ENCODE results near the gene CACNG4. TPM values are rescaled to one million over a fixed set of nuclear protein-coding genes. Genes with fewer than 3 reads are reported as not detected.

CACNG4 gene
- total RNA-seq, 2 donors from 2014 or later, result not detected

GRCh38 chr17:66994361-66994760, 29.9 kb downstream of the CACNG4 start:
- Mint-ChIP-seq H3K4me3 (no peak overlapping the region), H3K4me1 (no peaks in the 10 kb centered on the region), H3K9me3 (no peaks in the 10 kb centered on the region), H3K27me3 (peaks cover 31% of the 10 kb centered on the region), H3K27ac (no peak overlapping the region), H3K36me3 (ENCODE audit: low read depth) (no peaks in the 10 kb centered on the region)
- ATAC-seq (replicated peaks), result no peak

DNA sequence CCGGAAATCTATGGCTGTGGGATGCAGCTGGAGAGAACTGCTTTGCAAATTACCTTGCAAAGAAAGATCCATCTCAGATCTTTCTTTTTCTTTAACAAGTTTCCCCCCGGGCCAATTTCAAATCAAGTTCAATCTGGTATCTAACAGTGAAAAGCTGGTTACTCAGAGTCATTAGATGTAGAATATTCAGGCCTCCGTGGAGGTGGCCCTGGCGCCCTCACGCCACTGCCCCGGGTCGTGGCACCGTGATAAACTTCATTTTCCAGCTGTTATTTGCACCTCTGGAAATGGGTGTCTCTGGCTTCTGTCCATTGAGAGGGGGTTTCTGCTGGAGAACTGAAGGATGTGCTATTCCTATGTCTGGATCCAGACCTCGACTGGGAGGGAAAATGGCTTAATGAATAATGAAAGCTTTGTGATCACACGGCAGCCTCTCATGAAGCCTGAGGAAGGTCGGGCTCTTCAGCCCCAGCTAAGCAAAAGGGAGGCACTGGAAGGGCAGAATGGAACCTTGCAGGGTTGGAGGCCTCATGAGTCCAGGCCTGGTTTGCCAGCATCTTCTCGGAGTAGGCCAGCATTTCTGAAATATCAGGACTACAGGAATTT, 30.5 kb downstream of the CACNG4 start:
- ATAC-seq (replicated peaks), result no peak
- no peak overlapping the region for H3K4me3 Mint-ChIP-seq
- no peak overlapping the region for H3K27ac Mint-ChIP-seq
- H3K9me3 Mint-ChIP-seq, result no peaks in the 10 kb centered on the region
- peaks cover 28% of the 10 kb centered on the region for H3K27me3 Mint-ChIP-seq
- H3K4me1 Mint-ChIP-seq, result no peaks in the 10 kb centered on the region
- H3K36me3 Mint-ChIP-seq (ENCODE audit: low read depth), result no peaks in the 10 kb centered on the region

DNA sequence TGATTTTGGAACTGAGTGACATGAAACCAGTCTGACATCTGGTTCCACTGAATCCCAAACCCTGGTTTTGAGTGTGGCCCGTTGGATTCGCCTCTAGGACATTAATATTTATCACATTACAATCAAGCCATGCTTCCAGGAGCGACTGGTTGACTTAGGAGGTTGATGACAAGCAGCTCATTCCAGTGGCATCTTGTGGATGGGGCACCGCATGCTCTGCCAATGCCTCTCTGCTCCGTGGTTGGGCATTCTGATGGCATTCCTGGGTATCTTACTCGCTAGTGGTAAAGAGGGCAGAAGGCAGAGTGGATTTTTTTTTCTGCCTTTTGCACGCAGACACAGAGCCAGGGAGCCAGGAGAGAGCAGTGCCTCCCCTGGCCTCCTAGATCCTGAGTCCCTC, 31.4 kb downstream of the CACNG4 start:
- no peak overlapping the region for H3K4me3 Mint-ChIP-seq
- H3K36me3 Mint-ChIP-seq (ENCODE audit: low read depth), result no peaks in the 10 kb centered on the region
- no peaks in the 10 kb centered on the region for H3K9me3 Mint-ChIP-seq
- no peak overlapping the region for H3K27ac Mint-ChIP-seq
- peaks cover 28% of the 10 kb centered on the region for H3K27me3 Mint-ChIP-seq
- H3K4me1 Mint-ChIP-seq, result no peaks in the 10 kb centered on the region
- ATAC-seq (replicated peaks), result no peak

GRCh38 chr17:66996926-66997325, 32.4 kb downstream of the CACNG4 start:
- H3K9me3 Mint-ChIP-seq, result no peaks in the 10 kb centered on the region
- peaks cover 24% of the 10 kb centered on the region for H3K27me3 Mint-ChIP-seq
- no peaks in the 10 kb centered on the region for H3K4me1 Mint-ChIP-seq
- no peak overlapping the region for H3K27ac Mint-ChIP-seq
- no peak overlapping the region for H3K4me3 Mint-ChIP-seq
- H3K36me3 Mint-ChIP-seq (ENCODE audit: low read depth), result no peaks in the 10 kb centered on the region
- ATAC-seq (replicated peaks), result no peak

GRCh38 chr17:67003231-67003630, 38.7 kb downstream of the CACNG4 start:
- Mint-ChIP-seq H3K4me1 (no peaks in the 10 kb centered on the region), H3K27me3 (peaks cover 29% of the 10 kb centered on the region)
- ATAC-seq (replicated peaks), result no peak

DNA sequence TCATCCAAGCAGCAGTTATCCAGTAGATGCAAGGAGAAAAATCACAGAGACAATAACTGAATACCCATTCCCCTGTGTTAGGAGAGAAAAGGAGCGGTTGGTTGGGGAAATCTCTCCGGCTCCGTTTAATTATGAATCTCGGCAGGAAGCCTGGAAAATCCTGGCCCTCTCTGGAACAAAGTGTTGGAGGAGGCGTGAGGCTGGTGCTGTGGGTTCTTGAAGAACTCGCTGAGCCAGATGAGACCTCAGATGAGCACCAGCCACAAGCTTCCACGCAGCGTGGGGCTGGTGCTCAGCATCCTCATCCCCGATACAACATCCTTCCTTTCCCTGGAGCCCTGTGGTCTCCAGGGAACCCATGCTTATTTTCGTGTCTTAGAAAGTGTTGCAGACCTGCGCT, 39.7 kb downstream of the CACNG4 start:
- Mint-ChIP-seq H3K9me3 (peaks cover 5% of the 10 kb centered on the region), H3K27me3 (peaks cover 33% of the 10 kb centered on the region), H3K36me3 (ENCODE audit: low read depth) (no peaks in the 10 kb centered on the region), H3K27ac (no peak overlapping the region), H3K4me3 (no peak overlapping the region), H3K4me1 (no peaks in the 10 kb centered on the region)
- ATAC-seq (replicated peaks), result no peak

More at GRCh38 chr17:67003231-67003630, 38.7 kb downstream of the CACNG4 start:
- no peak overlapping the region for H3K27ac Mint-ChIP-seq
- peaks cover 5% of the 10 kb centered on the region for H3K9me3 Mint-ChIP-seq
- no peaks in the 10 kb centered on the region for H3K36me3 Mint-ChIP-seq (ENCODE audit: low read depth)
- no peak overlapping the region for H3K4me3 Mint-ChIP-seq

DNA sequence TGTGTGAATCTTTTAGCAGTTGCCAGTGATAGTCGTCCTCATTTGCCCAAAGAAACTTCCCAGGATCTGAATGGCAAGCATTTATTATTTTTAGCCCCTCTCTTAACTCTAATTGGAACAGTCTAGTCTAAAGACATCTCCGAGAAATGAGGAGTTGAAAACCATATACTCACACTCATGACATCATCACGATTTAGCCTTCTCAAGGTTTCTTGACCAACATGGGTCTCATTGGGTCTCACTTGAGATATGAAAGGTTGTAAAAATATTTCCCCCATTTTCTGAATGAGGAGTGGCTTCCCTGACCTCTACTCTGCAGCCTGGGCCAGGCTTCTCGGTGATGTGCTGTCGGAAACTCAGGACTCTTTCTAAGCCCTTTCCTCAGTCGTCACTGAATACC, 42.8 kb downstream of the CACNG4 start:
- H3K4me3 Mint-ChIP-seq, result no peak overlapping the region
- H3K9me3 Mint-ChIP-seq, result peaks cover 5% of the 10 kb centered on the region
- H3K36me3 Mint-ChIP-seq (ENCODE audit: low read depth), result no peaks in the 10 kb centered on the region
- H3K27ac Mint-ChIP-seq, result no peak overlapping the region
- H3K4me1 Mint-ChIP-seq, result no peaks in the 10 kb centered on the region
- peaks cover 42% of the 10 kb centered on the region for H3K27me3 Mint-ChIP-seq
- ATAC-seq (replicated peaks), result no peak

- H3K9me3 Mint-ChIP-seq, result peaks cover 5% of the 10 kb centered on the region
- H3K36me3 Mint-ChIP-seq (ENCODE audit: low read depth), result no peaks in the 10 kb centered on the region
- H3K4me1 Mint-ChIP-seq, result no peaks in the 10 kb centered on the region
- peaks cover 35% of the 10 kb centered on the region for H3K27me3 Mint-ChIP-seq
- ATAC-seq (replicated peaks), result no peak
- no peak overlapping the region for H3K4me3 Mint-ChIP-seq
- no peak overlapping the region for H3K27ac Mint-ChIP-seq
Observed at GRCh38 chr17:67008101-67008500, 43.6 kb downstream of the CACNG4 start.

DNA sequence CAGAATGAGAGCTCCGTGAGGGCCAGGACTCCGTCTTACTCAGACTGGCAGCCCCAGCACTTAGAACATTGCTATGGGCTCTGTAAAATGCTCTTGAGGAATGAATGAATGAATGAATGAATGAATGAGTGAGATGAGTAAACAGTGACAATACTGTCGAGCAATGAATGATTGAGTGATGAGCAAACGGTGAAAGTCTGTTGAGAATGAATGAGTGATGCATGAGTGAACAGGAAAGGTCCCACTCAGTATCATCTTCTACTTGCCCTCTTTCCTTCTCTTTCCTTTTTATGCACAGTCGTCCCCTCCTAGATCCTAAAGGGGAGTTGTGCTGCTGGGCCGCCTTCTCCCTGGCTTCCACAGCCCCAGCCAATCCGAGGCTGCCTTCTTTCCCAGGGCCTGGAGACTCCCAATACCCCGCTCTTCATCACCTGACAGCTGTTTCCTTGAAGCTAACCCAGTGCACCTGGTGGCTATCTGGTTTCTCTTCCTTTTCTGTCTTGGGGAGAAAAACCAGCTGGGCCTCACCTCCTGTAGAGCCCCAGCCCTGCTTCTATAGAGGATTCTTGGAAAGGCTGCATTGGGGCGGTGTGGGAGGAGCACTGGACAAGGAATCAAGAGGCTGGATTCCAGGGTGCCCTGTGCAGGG, 47.1 kb downstream of the CACNG4 start:
- no peak for ATAC-seq (replicated peaks)
- Mint-ChIP-seq H3K4me3 (no peak overlapping the region), H3K27me3 (peaks cover 25% of the 10 kb centered on the region), H3K36me3 (ENCODE audit: low read depth) (no peaks in the 10 kb centered on the region), H3K9me3 (peaks cover 5% of the 10 kb centered on the region), H3K27ac (no peak overlapping the region), H3K4me1 (no peaks in the 10 kb centered on the region)

- Mint-ChIP-seq H3K36me3 (ENCODE audit: low read depth) (no peaks in the 10 kb centered on the region), H3K4me3 (no peak overlapping the region), H3K27me3 (peaks cover 15% of the 10 kb centered on the region), H3K9me3 (no peaks in the 10 kb centered on the region), H3K4me1 (no peaks in the 10 kb centered on the region), H3K27ac (no peak overlapping the region)
- no peak for ATAC-seq (replicated peaks)
Observed at GRCh38 chr17:67013891-67014290, 49.4 kb downstream of the CACNG4 start.

DNA sequence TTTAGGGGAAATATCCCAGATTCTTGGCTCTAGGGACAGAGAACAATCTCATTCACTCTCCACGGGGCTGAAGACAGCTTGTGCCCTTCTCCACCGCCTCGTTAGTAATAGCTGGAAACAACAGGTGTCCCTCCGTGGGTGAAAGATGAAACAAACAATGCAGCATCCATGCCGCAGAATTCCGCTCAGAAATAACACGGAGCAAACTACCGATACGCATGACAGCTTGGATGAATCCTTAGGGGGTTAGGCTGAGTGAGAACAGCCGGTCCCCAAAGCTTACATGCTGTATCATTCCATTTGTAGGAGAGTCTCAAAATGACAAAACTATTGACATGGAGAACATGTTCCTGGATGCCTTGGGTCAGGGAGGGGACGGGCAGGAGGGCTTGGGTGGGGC, 50.5 kb downstream of the CACNG4 start:
- Mint-ChIP-seq H3K36me3 (ENCODE audit: low read depth) (no peaks in the 10 kb centered on the region), H3K27me3 (peaks cover 13% of the 10 kb centered on the region), H3K4me3 (no peak overlapping the region), H3K27ac (no peak overlapping the region), H3K9me3 (no peaks in the 10 kb centered on the region), H3K4me1 (no peaks in the 10 kb centered on the region)
- no peak for ATAC-seq (replicated peaks)

GRCh38 chr17:67016039-67016762, 51.7 kb downstream of the CACNG4 start:
- H3K36me3 Mint-ChIP-seq (ENCODE audit: low read depth), result no peaks in the 10 kb centered on the region
- H3K9me3 Mint-ChIP-seq, result no peaks in the 10 kb centered on the region
- H3K4me3 Mint-ChIP-seq, result no peak overlapping the region
- peaks cover 11% of the 10 kb centered on the region for H3K27me3 Mint-ChIP-seq
- H3K4me1 Mint-ChIP-seq, result no peaks in the 10 kb centered on the region
- no peak for ATAC-seq (replicated peaks)
- H3K27ac Mint-ChIP-seq, result no peak overlapping the region

DNA sequence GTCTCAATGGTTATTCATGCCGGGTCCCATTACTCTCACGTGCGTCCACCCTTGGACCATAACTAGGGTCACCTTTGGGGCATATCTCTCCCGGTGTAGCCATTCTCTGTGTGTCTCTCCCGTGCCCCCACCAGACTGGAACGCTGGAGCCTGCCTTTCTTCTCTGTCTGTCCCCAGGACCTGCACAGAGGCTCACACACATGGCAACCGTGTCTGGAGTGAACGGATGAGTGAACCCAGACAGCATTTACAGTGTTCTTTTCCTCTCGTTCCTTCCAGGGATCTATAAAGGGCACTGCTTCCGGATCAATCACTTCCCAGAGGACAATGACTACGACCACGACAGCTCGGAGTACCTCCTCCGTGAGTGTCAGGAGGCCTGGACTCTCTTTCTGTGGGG, 53.4 kb downstream of the CACNG4 start:
- ATAC-seq (replicated peaks), result no peak
- no peaks in the 10 kb centered on the region for H3K27me3 Mint-ChIP-seq
- H3K4me1 Mint-ChIP-seq, result no peaks in the 10 kb centered on the region
- no peak overlapping the region for H3K27ac Mint-ChIP-seq
- no peaks in the 10 kb centered on the region for H3K9me3 Mint-ChIP-seq
- no peak overlapping the region for H3K4me3 Mint-ChIP-seq
- no peaks in the 10 kb centered on the region for H3K36me3 Mint-ChIP-seq (ENCODE audit: low read depth)

GRCh38 chr17:67018471-67019434, 54.2 kb downstream of the CACNG4 start:
- H3K27ac Mint-ChIP-seq, result no peak overlapping the region
- no peaks in the 10 kb centered on the region for H3K9me3 Mint-ChIP-seq
- H3K4me3 Mint-ChIP-seq, result no peak overlapping the region
- no peaks in the 10 kb centered on the region for H3K27me3 Mint-ChIP-seq
- no peaks in the 10 kb centered on the region for H3K36me3 Mint-ChIP-seq (ENCODE audit: low read depth)
- ATAC-seq (replicated peaks), result no peak
- H3K4me1 Mint-ChIP-seq, result no peaks in the 10 kb centered on the region

Data from activated T-helper 17 cell treated with anti-CD3 and anti-CD28 coated beads, Interleukin-2, amount 50 U/mL, for 72 hours (primary cell).